ENCODE data around the gene MAG. TPM values are rescaled to one million over a fixed set of nuclear protein-coding genes. Genes with fewer than 3 reads are reported as not detected.

Gene MAG
- total and polyA plus RNA-seq, 7 donors: 0.06 to 6.1 TPM; not detected in 5

- TF ChIP-seq POLR2A (IDR thresholded peaks at IDR 0.05): no peak
- no peak for TF ChIP-seq POLR2AphosphoS5 (IDR thresholded peaks at IDR 0.05)
- no peak for TF ChIP-seq EP300 (IDR thresholded peaks at IDR 0.05)
- TF ChIP-seq CTCF (IDR thresholded peaks at IDR 0.05): no peak
- no peaks in the 10 kb centered on the region for H3K9me3 ChIP-seq
- H3K4me3 ChIP-seq: no peak overlapping the region
- WGBS, 2 donors: 47 to 80% methylated on average over 12 of the region's 12 CpGs
- intact Hi-C loops (cut with DNase I): no loop called here
- H3K4me1 ChIP-seq: no peaks in the 10 kb centered on the region
- peaks cover 0 to 35% (median 0%) of the 10 kb centered on the region in 3 donors for H3K27me3 ChIP-seq
- no peak for DNase-seq
- H3K27ac ChIP-seq: no peak overlapping the region
- no peaks in the 10 kb centered on the region for H3K36me3 ChIP-seq
Measured at GRCh38 chr19:35332817-35333216, 40.9 kb downstream of the MAG start.

- intact Hi-C loops (cut with DNase I): no loop called here
- peaks cover 0 to 35% (median 0%) of the 10 kb centered on the region in 3 donors for H3K27me3 ChIP-seq
- DNase-seq: no peak
- no peak overlapping the region for H3K4me3 ChIP-seq
- H3K36me3 ChIP-seq: no peaks in the 10 kb centered on the region
- TF ChIP-seq EP300 (IDR thresholded peaks at IDR 0.05) (no peak), POLR2AphosphoS5 (IDR thresholded peaks at IDR 0.05) (no peak), CTCF (IDR thresholded peaks at IDR 0.05) (no peak)
- H3K9me3 ChIP-seq: no peaks in the 10 kb centered on the region
- H3K4me1 ChIP-seq: no peaks in the 10 kb centered on the region
- H3K27ac ChIP-seq: no peak overlapping the region
- WGBS, 2 donors: 76 to 84% methylated on average over 10 of the region's 10 CpGs
Measured at GRCh38 chr19:35334144-35334753, 42.3 kb downstream of the MAG start.

- TF ChIP-seq EP300 (IDR thresholded peaks at IDR 0.05) (no peak), POLR2AphosphoS5 (IDR thresholded peaks at IDR 0.05) (no peak), POLR2A (IDR thresholded peaks at IDR 0.05) (no peak), CTCF (IDR thresholded peaks at IDR 0.05) (no peak)
- intact Hi-C loops (cut with DNase I): no loop called here
- Histone ChIP-seq H3K4me1 (no peaks in the 10 kb centered on the region), H3K4me3 (no peak overlapping the region), H3K27ac (no peak overlapping the region), H3K9me3 (no peaks in the 10 kb centered on the region), H3K36me3 (no peaks in the 10 kb centered on the region), H3K27me3 (peaks cover 0 to 23% (median 0%) of the 10 kb centered on the region in 3 donors)
- WGBS, 2 donors: 88 to 89% methylated on average over 21 of the region's 21 CpGs
- no peak for DNase-seq
Measured at GRCh38 chr19:35336166-35336955, 44.4 kb downstream of the MAG start.

GRCh38 chr19:35337097-35337983, 45.4 kb downstream of the MAG start:
- no peak for DNase-seq
- Histone ChIP-seq H3K9me3 (no peaks in the 10 kb centered on the region), H3K36me3 (no peaks in the 10 kb centered on the region), H3K4me1 (no peaks in the 10 kb centered on the region), H3K4me3 (no peak overlapping the region), H3K27me3 (peaks cover 0 to 13% (median 0%) of the 10 kb centered on the region in 3 donors), H3K27ac (no peak overlapping the region)
- intact Hi-C loops (cut with DNase I): no loop called here
- no peak for TF ChIP-seq CTCF (IDR thresholded peaks at IDR 0.05)
- no peak for TF ChIP-seq POLR2A (IDR thresholded peaks at IDR 0.05)
- no peak for TF ChIP-seq EP300 (IDR thresholded peaks at IDR 0.05)
- TF ChIP-seq POLR2AphosphoS5 (IDR thresholded peaks at IDR 0.05): no peak
- WGBS, 2 donors: 72 to 80% methylated on average over 25 of the region's 25 CpGs

Data from sigmoid colon (tissue), 7 donors.